NCI-H446 (cell line): ENCODE results near the gene VCP.
A peak's percentile ranks its signal among the peaks of the same experiment; 100 is the strongest.

Experiments used
- DNase-seq, 2 experiments: peaks; one replicate each; lab custom pipeline; 2025; lab: John Stamatoyannopoulos, UW

The VCP gene

GRCh38 chr9:35103660-35104191 lies 31.3 kb upstream of the VCP start:
- DNase-seq, result no peak

- peak; percentile 95 to 96 for DNase-seq
Observed at GRCh38 chr9:35102769-35103659, 30.6 kb upstream of the VCP start, which contains the start of gene STOML2. STOML2 (minus strand) TSS chr9:35103131; CDS start chr9:35103094, 37 bp downstream.

- DNase-seq, result no peak
Observed at GRCh38 chr9:35102465-35102768, 30.0 kb upstream of the VCP start.

GRCh38 chr9:35097573-35097972 lies 25.1 kb upstream of the VCP start:
- DNase-seq, result no peak

GRCh38 chr9:35096035-35096849 lies 23.8 kb upstream of the VCP start, which contains the start of gene PIGO:
PIGO (minus strand) TSS chr9:35096591; CDS start chr9:35095565, 1,026 bp downstream.
- peak; percentile 81 to 87 for DNase-seq

GRCh38 chr9:35091536-35091935 lies 19.1 kb upstream of the VCP start:
- no peak for DNase-seq

GRCh38 chr9:35089434-35089833 lies 17.0 kb upstream of the VCP start:
- DNase-seq, result no peak

- DNase-seq, result no peak
Observed at GRCh38 chr9:35085078-35085477, 12.7 kb upstream of the VCP start.

- peak; percentile 92 to 96 for DNase-seq
Observed at GRCh38 chr9:35079426-35080341, 7.3 kb upstream of the VCP start, which contains the start of gene FANCG. FANCG (minus strand) TSS chr9:35079942; CDS start chr9:35079524, 418 bp downstream.

GRCh38 chr9:35079041-35079425 lies 6.6 kb upstream of the VCP start:
- no peak for DNase-seq

GRCh38 chr9:35078066-35078465 lies 5.6 kb upstream of the VCP start:
- DNase-seq, result no peak

GRCh38 chr9:35076848-35077247 lies 4.4 kb upstream of the VCP start:
- no peak for DNase-seq

- no peak for DNase-seq
Observed at GRCh38 chr9:35075358-35075757, 2.9 kb upstream of the VCP start.

GRCh38 chr9:35074791-35075190 lies 2.4 kb upstream of the VCP start:
- DNase-seq, result no peak

GRCh38 chr9:35074141-35074540 lies 1.7 kb upstream of the VCP start:
- DNase-seq, result no peak

GRCh38 chr9:35073279-35073612 lies 821 bp upstream of the VCP start:
- no peak for DNase-seq

GRCh38 chr9:35071814-35072460 lies 488 bp downstream of the VCP start:
- DNase-seq, result peak; percentile 78 to 88

- DNase-seq, result no peak
Observed at GRCh38 chr9:35070823-35071813, 1.3 kb downstream of the VCP start.

- no peak for DNase-seq
Observed at GRCh38 chr9:35069020-35069419, 3.4 kb downstream of the VCP start.

- no peak for DNase-seq
Observed at GRCh38 chr9:35067056-35067455, 5.4 kb downstream of the VCP start.
